Endothelial cell of umbilical vein (primary cell): ENCODE data around the gene NAPA. TPM values are rescaled to one million over a fixed set of nuclear protein-coding genes. Genes with fewer than 3 reads are reported as not detected.

Experiments used
- BruUV-seq: library from RNA; stranded (reverse); fragments of 400-500 nt; replicated peaks from 2 replicates; lab custom pipeline; 2021; lab: Mats Ljungman, UMichigan
- CTCF ChIA-PET: fragments of 300-600, 350-600 bp; sonication (Branson Sonifier 250); formaldehyde crosslinking; loops from one replicate; lab custom pipeline; 2021; ENCODE audit warnings: antibody characterized with exemption, inconsistent platforms; lab: Charles Lee
- POLR2A ChIA-PET: fragments of 300-600, 350-600 bp; sonication (Branson Sonifier 250); formaldehyde crosslinking; loops from one replicate; lab custom pipeline; 2021; ENCODE audit warnings: antibody characterized with exemption, inconsistent platforms; lab: Charles Lee
- DNase-seq: peaks from one replicate; pipeline ENCODE4 v3.0.0-alpha.2; 2011; ENCODE audit warnings: low read depth, low spot score
- FAIRE-seq: peaks from 2 replicates; lab custom pipeline; 2011; peaks lifted over from hg19 to GRCh38; lab: Jason Lieb, UNC
- H2AFZ ChIP-seq: 2 replicates; pipeline ENCODE4 v1.6.0; 2012; ENCODE audit warnings: low read depth, low read length, control low read depth, inconsistent platforms
- H3K27ac ChIP-seq: 2 replicates; pipeline ENCODE4 v1.5.1; 2011; ENCODE audit warnings: low read depth, mild to moderate bottlenecking, control low read depth, low read length, moderate library complexity; ENCODE audit not compliant: insufficient read depth
- H3K27me3 ChIP-seq, 2 experiments: 2 replicates each; pipeline versions ENCODE4 v1.6.0 to v1.6.1; 2011; ENCODE audit warnings: low read length in 2 of 2, mixed read lengths in 1 of 2; ENCODE audit not compliant: control insufficient read depth in 2 of 2, insufficient read depth in 2 of 2
- H3K36me3 ChIP-seq, 2 experiments: 2 replicates in 1 of 2; 3 replicates in 1 of 2; pipeline ENCODE4 v1.5.1; 2011; ENCODE audit warnings: low read length in 2 of 2, mild to moderate bottlenecking in 1 of 2, moderate library complexity in 1 of 2; ENCODE audit not compliant: control insufficient read depth in 2 of 2, insufficient read depth in 2 of 2; ENCODE audit errors: extremely low read depth in 1 of 2
- H3K4me1 ChIP-seq: 3 replicates; pipeline ENCODE4 v1.5.1; 2011; ENCODE audit warnings: mild to moderate bottlenecking, low read length; ENCODE audit not compliant: control insufficient read depth, insufficient read depth; ENCODE audit errors: extremely low read depth
- H3K4me2 ChIP-seq: 2 replicates; pipeline ENCODE4 v1.6.1; 2011; ENCODE audit warnings: low read length, control low read depth, mixed read lengths; ENCODE audit not compliant: insufficient read depth
- H3K4me3 ChIP-seq, 3 experiments: fragments of 200-600 bp in 1 of 3; sonication (generic), shearing (Covaris generic) in 1 of 3; replicated peaks in 1 of 3; 2 replicates each; pipeline ENCODE4 v1.5.1; 2011 to 2016; ENCODE audit warnings: control low read depth in 3 of 3, low read length in 3 of 3, mild to moderate bottlenecking in 2 of 3, inconsistent platforms in 1 of 3, low read depth in 1 of 3, moderate library complexity in 1 of 3; ENCODE audit not compliant: insufficient read depth in 1 of 3
- H3K79me2 ChIP-seq: 2 replicates; pipeline ENCODE4 v1.6.0; 2012; ENCODE audit warnings: low read length, inconsistent platforms; ENCODE audit not compliant: control insufficient read depth, insufficient read depth
- H3K9ac ChIP-seq: replicated peaks from 2 replicates; pipeline ENCODE3; 2011; ENCODE audit warnings: low read length, control low read depth; ENCODE audit not compliant: insufficient read depth; ENCODE audit errors: extremely low read depth
- H3K9me1 ChIP-seq: replicated peaks from 3 replicates; pipeline ENCODE4 v1.6.0; 2011; ENCODE audit warnings: mild to moderate bottlenecking, low read length; ENCODE audit not compliant: control insufficient read depth, insufficient read depth; ENCODE audit errors: extremely low read depth
- H3K9me3 ChIP-seq: replicated peaks from 2 replicates; pipeline ENCODE4 v1.5.1; 2012; ENCODE audit warnings: low read length, inconsistent platforms; ENCODE audit not compliant: control insufficient read depth, insufficient read depth
- H4K20me1 ChIP-seq: replicated peaks from 2 replicates; pipeline ENCODE3; 2011; ENCODE audit warnings: mild to moderate bottlenecking, low read length; ENCODE audit not compliant: control insufficient read depth, insufficient read depth; ENCODE audit errors: extremely low read depth
- EZH2 ChIP-seq: IDR thresholded peaks from 2 replicates; pipeline ENCODE4 v1.6.1; 2012; ENCODE audit warnings: borderline replicate concordance, low read depth, mild to moderate bottlenecking, moderate library complexity, low read length, inconsistent platforms; ENCODE audit not compliant: severe bottlenecking
- FOS ChIP-seq: IDR thresholded peaks from 2 replicates; pipeline ENCODE4 v1.6.1; 2011; ENCODE audit warnings: mild to moderate bottlenecking, low read length, moderate library complexity, borderline replicate concordance; ENCODE audit not compliant: insufficient read depth
- GATA2 ChIP-seq: IDR thresholded peaks from 2 replicates; pipeline ENCODE4 v1.7.0; 2011; ENCODE audit warnings: low read depth, mild to moderate bottlenecking, moderate library complexity, mixed read lengths, low read length; ENCODE audit not compliant: insufficient read length, insufficient read depth
- JUN ChIP-seq: IDR thresholded peaks from 2 replicates; pipeline ENCODE4 v1.6.1; 2011; ENCODE audit warnings: borderline replicate concordance, low read depth; ENCODE audit not compliant: insufficient read length, insufficient read depth
- MYC ChIP-seq: IDR thresholded peaks from one replicate; pipeline ENCODE4 v1.6.1; 2011; ENCODE audit warnings: mild to moderate bottlenecking, low read depth, low read length
- POLR2A ChIP-seq: IDR thresholded peaks from 2 replicates; pipeline ENCODE4 v1.6.1; 2012; ENCODE audit warnings: low read depth, mild to moderate bottlenecking, control low read depth, low read length
- POLR2AphosphoS5 ChIP-seq: IDR thresholded peaks from 2 replicates; pipeline ENCODE4 v1.6.1; 2012; ENCODE audit warnings: low read depth, mild to moderate bottlenecking, control low read depth, low read length, moderate library complexity; ENCODE audit not compliant: insufficient read depth
- dilution Hi-C: fragments of 300-500 bp; cut with MboI; formaldehyde crosslinking; loops from one replicate; pipeline ENCODE4 v1.15.0; 2019; ENCODE audit warnings: low sequenced_read_pairs; ENCODE audit not compliant: extremely low pct_ligation_motif_present
- intact Hi-C: fragments of 100-400 bp; cut with micrococcal nuclease; formaldehyde crosslinking; loops from one replicate; pipeline ENCODE4 v1.10.0; 2022
- polyA plus RNA-seq, 4 experiments: library from polyadenylated mRNA; depleted of rRNA in 3 of 4; stranded (reverse) in 3 of 4; unstranded in 1 of 4; fragments of >200 nt; gene quantifications; 2 replicates each; pipeline versions ENCODE4 v1.2.1 to v1.2.3, GENCODE V29; 2011 to 2012; ENCODE audit warnings: missing spikeins in 1 of 4
- total RNA-seq: library from RNA; stranded (reverse); gene quantifications from 2 replicates; pipeline ENCODE4 v1.2.3, GENCODE V29; 2021
- TF ChIP-seq, protein P1 (sequence below), 2 donors: IDR thresholded peaks; 1 replicate in 1 of 2; 2 replicates in 1 of 2; pipeline ENCODE4 v1.5.1; 2011; ENCODE audit warnings: low read length in 2 of 2, mild to moderate bottlenecking in 2 of 2, moderate library complexity in 2 of 2, control low read depth in 1 of 2, inconsistent platforms in 1 of 2, low read depth in 1 of 2; ENCODE audit not compliant: insufficient read depth in 1 of 2; ENCODE audit errors: extremely low read depth in 1 of 2
- TF ChIP-seq, protein P2 (sequence below): IDR thresholded peaks from 2 replicates; pipeline ENCODE4 v1.6.1; 2011; ENCODE audit not compliant: insufficient read depth, insufficient read length

NAPA gene
- total and polyA plus RNA-seq, 2 donors (not counting 3 experiments of a cell fraction or from before 2014, with no cell fraction given), result 107 to 154 TPM

DNA sequence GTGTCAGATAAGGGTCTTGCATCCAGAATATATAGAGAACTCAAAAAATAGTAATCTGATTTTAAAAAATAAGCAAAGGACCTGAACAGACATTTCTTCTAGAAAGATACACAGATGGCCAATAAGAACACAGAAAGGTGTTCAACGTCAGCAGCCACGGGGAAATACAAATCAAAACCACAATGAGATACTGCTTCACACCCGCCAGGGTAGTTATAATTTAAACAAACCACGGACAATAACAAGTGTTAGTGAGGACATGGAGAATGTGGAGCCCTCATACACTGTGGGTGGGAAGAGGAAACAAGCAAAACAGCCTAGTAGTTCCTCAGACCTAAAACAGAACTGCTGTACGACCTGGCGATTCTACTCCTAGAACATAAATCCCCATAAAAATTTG lies 26.7 kb upstream of the NAPA start:
- H3K27ac ChIP-seq, result no peak overlapping the region
- H3K4me2 ChIP-seq, result no peak overlapping the region

DNA sequence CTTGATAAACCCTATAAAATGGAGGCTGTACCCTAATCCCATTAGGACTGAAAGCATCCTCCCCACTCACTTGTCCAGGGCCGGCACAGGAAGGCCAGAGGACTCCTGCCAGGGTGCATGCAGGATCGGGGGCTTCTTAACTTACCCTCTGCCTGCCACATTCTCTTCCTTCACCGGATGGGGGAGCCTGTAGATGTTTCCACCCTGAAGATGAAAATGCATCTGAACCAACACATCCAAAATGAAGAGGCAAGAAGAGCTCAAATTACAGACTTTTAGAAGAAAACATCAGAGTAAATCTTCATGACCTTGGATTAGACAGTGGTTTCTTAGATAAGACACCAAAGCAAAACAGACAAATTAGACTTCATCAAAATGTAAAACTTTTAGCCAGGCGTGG lies 25.9 kb upstream of the NAPA start:
- TF ChIP-seq, protein P1, sequence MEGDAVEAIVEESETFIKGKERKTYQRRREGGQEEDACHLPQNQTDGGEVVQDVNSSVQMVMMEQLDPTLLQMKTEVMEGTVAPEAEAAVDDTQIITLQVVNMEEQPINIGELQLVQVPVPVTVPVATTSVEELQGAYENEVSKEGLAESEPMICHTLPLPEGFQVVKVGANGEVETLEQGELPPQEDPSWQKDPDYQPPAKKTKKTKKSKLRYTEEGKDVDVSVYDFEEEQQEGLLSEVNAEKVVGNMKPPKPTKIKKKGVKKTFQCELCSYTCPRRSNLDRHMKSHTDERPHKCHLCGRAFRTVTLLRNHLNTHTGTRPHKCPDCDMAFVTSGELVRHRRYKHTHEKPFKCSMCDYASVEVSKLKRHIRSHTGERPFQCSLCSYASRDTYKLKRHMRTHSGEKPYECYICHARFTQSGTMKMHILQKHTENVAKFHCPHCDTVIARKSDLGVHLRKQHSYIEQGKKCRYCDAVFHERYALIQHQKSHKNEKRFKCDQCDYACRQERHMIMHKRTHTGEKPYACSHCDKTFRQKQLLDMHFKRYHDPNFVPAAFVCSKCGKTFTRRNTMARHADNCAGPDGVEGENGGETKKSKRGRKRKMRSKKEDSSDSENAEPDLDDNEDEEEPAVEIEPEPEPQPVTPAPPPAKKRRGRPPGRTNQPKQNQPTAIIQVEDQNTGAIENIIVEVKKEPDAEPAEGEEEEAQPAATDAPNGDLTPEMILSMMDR (IDR thresholded peaks at IDR 0.05; ENCODE audit: extremely low read depth in 1 of 2, insufficient read depth in 1 of 2, low read depth in 1 of 2, low read length in 2 of 2), result no peak
- TF ChIP-seq JUN (no peak), FOS (no peak), POLR2A (no peak), POLR2AphosphoS5 (no peak), MYC (no peak), EZH2 (no peak), GATA2 (no peak)
- TF ChIP-seq, protein P2, sequence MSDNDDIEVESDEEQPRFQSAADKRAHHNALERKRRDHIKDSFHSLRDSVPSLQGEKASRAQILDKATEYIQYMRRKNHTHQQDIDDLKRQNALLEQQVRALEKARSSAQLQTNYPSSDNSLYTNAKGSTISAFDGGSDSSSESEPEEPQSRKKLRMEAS, result no peak
- FAIRE-seq, result no peak
- H3K27ac ChIP-seq, result no peak overlapping the region
- H3K4me3 ChIP-seq, result no peak overlapping the region
- H3K27me3 ChIP-seq, result peaks cover 9 to 13% of the 10 kb centered on the region in 2 experiments
- POLR2A ChIA-PET, result no interaction called here
- no peaks in the 10 kb centered on the region for H3K79me2 ChIP-seq
- CTCF ChIA-PET, result interaction anchor here (0.6 to 1.4 kb wide), 10 partner anchors 11 to 166 kb away, joined by 3 to 10 read pairs (median 3); partner anchors contain the start of gene NAPA
- H3K9ac ChIP-seq, result no peak overlapping the region
- H4K20me1 ChIP-seq, result no peaks in the 10 kb centered on the region
- DNase-seq, result no peak
- H2AFZ ChIP-seq, result no peak overlapping the region
- H3K36me3 ChIP-seq, result no peaks in the 10 kb centered on the region
- dilution Hi-C loops (no loop called here), intact Hi-C loops (no loop called here)
- H3K9me3 ChIP-seq, result no peaks in the 10 kb centered on the region
- H3K9me1 ChIP-seq, result no peaks in the 10 kb centered on the region
- BruUV-seq, result no TSS peak
- H3K4me2 ChIP-seq, result no peak overlapping the region
- H3K4me1 ChIP-seq, result peaks cover 2% of the 10 kb centered on the region

More for the DNA sequence above, 26.7 kb upstream of the NAPA start:
- intact Hi-C loops, result no loop called here
- no TSS peak for BruUV-seq
- Histone ChIP-seq H4K20me1 (no peaks in the 10 kb centered on the region), H3K4me1 (peaks cover 2% of the 10 kb centered on the region), H3K79me2 (no peaks in the 10 kb centered on the region), H3K36me3 (no peaks in the 10 kb centered on the region), H3K9ac (no peak overlapping the region), H3K4me3 (no peak overlapping the region), H2AFZ (no peak overlapping the region), H3K9me1 (no peaks in the 10 kb centered on the region), H3K9me3 (no peaks in the 10 kb centered on the region), H3K27me3 (peaks cover 11 to 15% of the 10 kb centered on the region in 2 experiments)
- DNase-seq (no peak), FAIRE-seq (no peak)
- CTCF ChIA-PET, result no interaction called here
- POLR2A ChIA-PET, result no interaction called here
- TF ChIP-seq EZH2, result no peak
- TF ChIP-seq MYC, result no peak
- no peak for TF ChIP-seq JUN
- no peak for TF ChIP-seq POLR2AphosphoS5
- TF ChIP-seq, protein P1 (IDR thresholded peaks at IDR 0.05; ENCODE audit: extremely low read depth in 1 of 2, insufficient read depth in 1 of 2, low read depth in 1 of 2, low read length in 2 of 2), result no peak
- dilution Hi-C loops, result no loop called here
